Measurements from ENCODE around the gene STAC3.

GRCh38 chr12:57247041-57247440, 3.9 kb downstream of the STAC3 start:
- TF ChIP-seq CTCF (IDR thresholded peaks at IDR 0.05) (no peak), POLR2A (IDR thresholded peaks at IDR 0.05) (no peak)

All from adrenal gland (tissue), 5 donors.